PC-3 (cell line): ENCODE results near the gene ACLY. TPM values are rescaled to one million over a fixed set of nuclear protein-coding genes. Genes with fewer than 3 reads are reported as not detected.

ENCODE experiments used
- ATAC-seq: fragments of 200-7000 bp; cut with Tn5 transposase; 2 replicates; pipeline ENCODE4 v1.9.1; 2020; ENCODE audit warnings: mild to moderate bottlenecking, moderate library complexity
- BruUV-seq: library from RNA; stranded (reverse); fragments of 400-500 nt; replicated peaks from 2 replicates; lab custom pipeline; 2021; lab: Mats Ljungman, UMichigan
- CTCF ChIA-PET: fragments of 300-600 bp; sonication (Branson Sonifier 250); formaldehyde crosslinking; loops from one replicate; lab custom pipeline; 2022; ENCODE audit warnings: antibody characterized with exemption; lab: Charles Lee
- POLR2A ChIA-PET: fragments of 300-600 bp; sonication (Branson Sonifier 250); formaldehyde crosslinking; loops from one replicate; lab custom pipeline; 2022; ENCODE audit warnings: antibody characterized with exemption; ENCODE audit not compliant: unreplicated experiment; lab: Charles Lee
- DNase-seq: peaks from one replicate; pipeline ENCODE4 v3.0.0-alpha.2; 2015
- H2AFZ ChIP-seq: fragments of 300-600 bp; sonication (generic); 2 replicates; pipeline ENCODE4 v1.6.0; 2016; ENCODE audit warnings: antibody characterized with exemption, low read length
- H3F3A ChIP-seq: fragments of 300-600 bp; sonication (generic); one replicate; pipeline ENCODE4 v1.6.0; 2017; ENCODE audit warnings: antibody characterized with exemption, low read length, control low read depth, mild to moderate bottlenecking; ENCODE audit not compliant: unreplicated experiment
- H3K27ac ChIP-seq: fragments of 300-600 bp; sonication (generic); 2 replicates; pipeline ENCODE4 v1.5.1; 2016; ENCODE audit warnings: mild to moderate bottlenecking, low read length
- H3K27me3 ChIP-seq: fragments of 300-600 bp; sonication (generic); 2 replicates; pipeline ENCODE4 v1.6.1; 2016; ENCODE audit warnings: low read length, mixed read lengths
- H3K36me3 ChIP-seq: fragments of 300-600 bp; sonication (generic); 2 replicates; pipeline ENCODE4 v1.6.1; 2016; ENCODE audit warnings: low read depth, mixed run types, low read length, mixed read lengths
- H3K4me1 ChIP-seq: fragments of 300-600 bp; sonication (generic); 2 replicates; pipeline ENCODE4 v1.5.1; 2016; ENCODE audit warnings: low read length; ENCODE audit not compliant: insufficient read depth
- H3K4me2 ChIP-seq: fragments of 300-600 bp; sonication (generic); 2 replicates; pipeline ENCODE4 v1.6.0; 2016; ENCODE audit warnings: low read length
- H3K4me3 ChIP-seq: fragments of 300-600 bp; sonication (generic); 2 replicates; pipeline ENCODE4 v1.5.1; 2016; ENCODE audit warnings: mild to moderate bottlenecking, low read length, mixed read lengths
- H3K79me2 ChIP-seq: fragments of 300-600 bp; sonication (generic); 2 replicates; pipeline ENCODE4 v1.6.1; 2017; ENCODE audit warnings: low read length, mixed read lengths
- H3K9ac ChIP-seq: fragments of 300-600 bp; sonication (generic); 2 replicates; pipeline ENCODE4 v1.6.0; 2016; ENCODE audit warnings: mild to moderate bottlenecking, low read length
- H3K9me2 ChIP-seq: fragments of 300-600 bp; sonication (generic); replicated peaks from 2 replicates; pipeline ENCODE4 v1.6.1; 2016; ENCODE audit warnings: mixed run types, low read length, mixed read lengths
- H3K9me3 ChIP-seq: fragments of 300-600 bp; sonication (generic); 2 replicates; pipeline ENCODE4 v1.6.1; 2016; ENCODE audit warnings: low read length, mixed read lengths
- H4K20me1 ChIP-seq: fragments of 300-600 bp; sonication (generic); 2 replicates; pipeline ENCODE4 v1.6.1; 2016; ENCODE audit warnings: low read length, mixed read lengths
- CTCF ChIP-seq: fragments of 300-600 bp; sonication (generic); conservative IDR thresholded peaks from 2 replicates; pipeline ENCODE4 v1.5.1; 2017; ENCODE audit warnings: antibody characterized with exemption, low read depth, mild to moderate bottlenecking, low read length
- EZH2 ChIP-seq: fragments of 300-600 bp; sonication (generic); IDR thresholded peaks from one replicate; pipeline ENCODE4 v1.6.1; 2017; ENCODE audit warnings: antibody characterized with exemption, mild to moderate bottlenecking, low read length; ENCODE audit not compliant: unreplicated experiment
- EZH2phosphoT487 ChIP-seq: fragments of 300-600 bp; sonication (generic); IDR thresholded peaks from 2 replicates; pipeline ENCODE4 v1.6.1; 2018; ENCODE audit warnings: mild to moderate bottlenecking, antibody characterized with exemption, low read length, borderline replicate concordance
- intact Hi-C: fragments of 100-400 bp; cut with micrococcal nuclease; formaldehyde crosslinking; loops from 2 replicates; pipeline ENCODE4 v1.9.0; 2023
- total RNA-seq: library from RNA; depleted of rRNA; stranded (reverse); fragments of >200 nt; gene quantifications from 2 replicates; pipeline ENCODE4 v1.2.3, GENCODE V29; 2014

Gene ACLY
- total RNA-seq, 1 experiment from 2014 or later, result 114 TPM

GRCh38 chr17:41849251-41849990, 69.3 kb downstream of the ACLY start:
- Histone ChIP-seq H3K27me3 (no peaks in the 10 kb centered on the region), H3K4me3 (no peak overlapping the region), H3K79me2 (peaks cover 60% of the 10 kb centered on the region), H3K4me1 (no peaks in the 10 kb centered on the region), H3K27ac (no peak overlapping the region), H3K36me3 (peaks cover 7% of the 10 kb centered on the region), H4K20me1 (0 out of 2 replicates have a peak, but pooled peaks cover 3% of the 10 kb centered on the region), H3K9me3 (no peaks in the 10 kb centered on the region), H3F3A (no peaks in the 10 kb centered on the region), H3K4me2 (no peak overlapping the region), H3K9me2 (no peaks in the 10 kb centered on the region), H2AFZ (no peak overlapping the region), H3K9ac (no peak overlapping the region)
- no peak for ATAC-seq
- intact Hi-C loops, result no loop called here
- no TSS peak for BruUV-seq
- CTCF ChIA-PET, result no interaction called here
- no peak for TF ChIP-seq EZH2
- no peak for TF ChIP-seq EZH2phosphoT487
- TF ChIP-seq CTCF, result no peak
- DNase-seq, result no peak
- POLR2A ChIA-PET, result no interaction called here

GRCh38 chr17:41848788-41849187, 70.0 kb downstream of the ACLY start:
- CTCF ChIA-PET, result no interaction called here
- POLR2A ChIA-PET, result no interaction called here

More at GRCh38 chr17:41848788-41849187, 70.0 kb downstream of the ACLY start:
- H3K9ac ChIP-seq, result no peak overlapping the region
- H3K36me3 ChIP-seq, result peaks cover 6% of the 10 kb centered on the region
- intact Hi-C loops, result no loop called here
- H3K9me2 ChIP-seq, result no peaks in the 10 kb centered on the region
- no peak overlapping the region for H2AFZ ChIP-seq
- H4K20me1 ChIP-seq, result 0 out of 2 replicates have a peak, but pooled peaks cover 3% of the 10 kb centered on the region
- DNase-seq, result no peak
- no peak for ATAC-seq
- TF ChIP-seq EZH2 (no peak), CTCF (no peak), EZH2phosphoT487 (no peak)
- no peaks in the 10 kb centered on the region for H3K27me3 ChIP-seq
- no peak overlapping the region for H3K4me3 ChIP-seq
- no peak overlapping the region for H3K4me2 ChIP-seq
- no peaks in the 10 kb centered on the region for H3K4me1 ChIP-seq
- no peak overlapping the region for H3K27ac ChIP-seq
- no TSS peak for BruUV-seq
- no peaks in the 10 kb centered on the region for H3K9me3 ChIP-seq
- H3F3A ChIP-seq, result no peaks in the 10 kb centered on the region
- peaks cover 54% of the 10 kb centered on the region for H3K79me2 ChIP-seq
